ENCODE measurements around the gene ERC2. TPM values are rescaled to one million over a fixed set of nuclear protein-coding genes. Genes with fewer than 3 reads are reported as not detected.

ERC2 gene
- polyA plus RNA-seq, 5 donors: 1.4 to 3.0 (median 2.1) TPM

DNA sequence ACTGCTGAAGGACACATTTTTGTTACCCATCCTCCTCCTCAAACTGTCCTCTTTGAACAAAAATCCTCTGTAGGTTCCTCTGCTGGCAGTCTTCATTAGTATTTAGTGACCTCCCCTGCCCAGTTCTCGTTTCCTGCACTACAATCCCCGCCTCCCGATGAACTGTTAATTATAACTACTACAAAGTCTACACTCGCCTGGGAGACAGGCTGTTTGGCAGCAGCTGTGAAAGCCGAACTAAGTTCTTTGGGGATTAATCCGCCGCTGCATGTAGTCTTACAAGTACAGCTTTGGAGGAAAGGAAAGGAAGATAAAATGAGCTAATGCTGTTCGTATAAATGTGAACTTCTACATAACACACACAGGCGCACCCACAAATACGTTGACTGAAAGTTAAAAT lies 821.2 kb downstream of the ERC2 start:
- DNase-seq: no peak

DNA sequence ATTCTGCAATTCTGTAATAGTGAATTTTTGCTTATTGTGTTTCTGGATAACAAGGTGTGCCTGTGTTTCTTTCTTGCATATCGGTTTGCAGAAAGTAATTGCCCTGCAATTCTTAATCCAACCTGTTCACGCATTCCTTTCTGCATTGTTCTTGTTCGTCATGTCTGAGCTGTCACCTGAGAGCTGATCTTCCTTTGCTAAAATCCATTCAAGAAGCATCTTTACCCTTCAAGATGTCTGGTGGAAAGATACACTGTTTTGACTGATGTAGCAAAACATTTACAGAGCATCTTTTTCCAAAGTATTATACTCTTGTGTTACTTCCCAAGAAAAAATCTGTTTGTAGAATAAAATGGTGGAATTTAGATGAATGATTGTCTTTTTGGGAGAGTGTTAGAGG lies 822.1 kb downstream of the ERC2 start:
- no peak for DNase-seq

DNA sequence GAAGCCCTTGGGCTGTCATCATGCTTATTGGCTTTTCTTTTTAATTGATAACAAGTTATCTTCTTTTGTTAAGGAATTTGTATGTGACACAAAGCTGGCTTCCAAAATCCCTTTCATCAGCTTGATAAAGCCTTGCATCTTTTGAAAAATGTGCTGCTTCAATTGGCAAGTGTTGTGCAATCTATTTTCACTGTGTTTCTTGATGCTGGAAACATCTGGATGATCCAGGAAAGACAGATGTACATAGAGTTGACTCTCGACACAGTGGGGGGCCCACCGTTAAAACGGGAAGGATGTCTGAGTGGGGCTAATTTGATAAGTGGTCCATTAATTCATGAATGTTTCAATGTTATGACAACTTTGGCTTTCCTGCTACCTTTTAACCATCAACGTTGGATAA lies 822.8 kb downstream of the ERC2 start:
- no peak for DNase-seq

DNA sequence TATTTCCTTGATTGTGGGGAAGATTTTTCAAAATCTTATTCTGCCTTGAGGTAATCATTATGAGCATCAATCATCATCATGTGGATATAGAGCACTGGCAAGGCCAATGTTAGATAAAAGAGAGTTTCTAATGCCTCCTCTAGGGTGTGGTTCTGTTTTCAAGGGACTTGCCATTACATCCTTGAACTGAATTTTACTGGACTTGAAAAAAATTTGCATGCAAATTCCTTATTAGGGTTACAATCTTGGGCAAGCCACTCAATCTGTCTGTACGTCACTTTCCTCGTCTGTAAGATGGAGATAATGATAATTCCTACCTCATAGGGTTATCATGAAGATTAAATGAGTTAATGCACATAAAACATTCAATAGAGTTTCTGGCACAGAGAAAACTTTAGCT lies 825.0 kb downstream of the ERC2 start:
- no peak for DNase-seq

DNA sequence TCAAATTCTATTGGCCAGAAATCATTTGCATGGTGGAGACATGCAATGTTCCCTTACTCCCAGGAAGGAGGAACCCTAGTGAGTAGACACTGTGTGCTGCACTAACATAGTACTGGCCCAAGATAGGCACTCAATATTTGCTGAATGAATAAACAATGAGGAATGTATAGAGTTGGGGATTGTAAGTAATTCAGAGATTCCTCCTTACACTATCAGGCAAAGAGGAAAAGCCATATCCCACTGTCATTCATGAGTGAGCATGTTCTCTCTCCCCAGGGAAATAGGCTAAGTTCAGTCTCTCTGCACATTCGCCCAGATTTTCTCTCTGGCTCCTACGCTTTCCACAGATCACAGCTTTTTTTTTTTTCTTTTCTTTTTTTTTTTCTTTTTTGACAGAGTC lies 826.3 kb downstream of the ERC2 start:
- no peak for DNase-seq

DNA sequence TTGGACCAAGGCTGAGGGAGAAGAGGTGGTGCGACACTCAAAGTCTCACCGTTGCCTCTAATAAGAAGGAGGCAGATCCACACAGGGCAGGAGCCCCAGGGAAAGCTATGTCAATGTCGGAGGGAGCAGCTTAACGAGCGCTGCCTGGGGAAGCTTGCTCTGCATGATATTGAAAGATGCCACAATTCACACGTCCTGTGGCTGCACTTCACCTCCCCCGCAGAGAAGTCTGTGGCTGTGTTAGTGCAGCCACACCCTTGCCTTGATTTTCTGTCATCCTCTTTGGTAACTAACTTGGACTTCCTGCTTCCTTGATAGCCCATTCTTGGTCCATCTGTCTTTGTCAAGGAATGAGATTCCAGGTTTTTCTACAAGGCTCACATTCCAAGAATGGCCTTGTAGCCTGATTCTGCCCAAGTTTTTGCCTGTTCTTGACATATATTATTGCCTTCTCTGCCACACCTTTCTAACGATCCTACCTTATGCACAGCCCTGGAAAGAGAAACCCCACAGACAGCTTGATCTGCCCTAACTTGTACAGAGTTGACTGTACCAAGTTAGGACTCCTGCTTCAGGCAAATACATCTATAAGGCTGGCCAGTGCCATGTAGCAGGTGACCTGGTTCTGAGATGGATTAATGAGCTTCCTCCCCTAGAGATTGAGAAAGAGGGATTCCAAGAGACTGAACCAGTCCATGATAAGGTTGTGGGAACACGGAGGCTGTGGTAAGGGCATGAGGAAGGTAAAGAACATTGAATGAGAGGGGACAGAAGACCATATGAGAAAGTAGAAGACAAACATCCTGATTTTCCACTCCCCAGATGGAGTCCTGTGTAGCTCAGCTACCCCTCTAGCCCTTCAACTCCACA lies 828.1 kb downstream of the ERC2 start:
- DNase-seq: no peak

DNA sequence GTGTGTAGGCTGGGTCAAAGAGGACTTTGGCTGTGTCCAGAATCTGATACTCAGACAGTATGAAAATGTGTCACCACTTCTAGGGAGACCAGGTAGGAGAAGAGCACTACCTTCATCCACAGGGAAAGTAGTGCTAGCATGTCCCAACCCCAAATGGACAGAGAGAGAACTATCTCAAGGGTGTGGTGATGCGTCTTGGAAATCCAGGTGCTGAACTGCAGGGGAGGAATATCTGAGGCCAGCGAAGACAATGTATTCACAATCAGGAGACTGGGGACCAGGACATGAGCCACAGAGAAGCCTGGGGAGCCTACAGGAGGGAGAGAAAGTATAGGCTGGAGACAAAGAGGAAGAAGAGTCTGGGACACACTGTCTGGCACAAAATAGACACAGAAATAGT lies 829.1 kb downstream of the ERC2 start:
- DNase-seq: no peak

DNA sequence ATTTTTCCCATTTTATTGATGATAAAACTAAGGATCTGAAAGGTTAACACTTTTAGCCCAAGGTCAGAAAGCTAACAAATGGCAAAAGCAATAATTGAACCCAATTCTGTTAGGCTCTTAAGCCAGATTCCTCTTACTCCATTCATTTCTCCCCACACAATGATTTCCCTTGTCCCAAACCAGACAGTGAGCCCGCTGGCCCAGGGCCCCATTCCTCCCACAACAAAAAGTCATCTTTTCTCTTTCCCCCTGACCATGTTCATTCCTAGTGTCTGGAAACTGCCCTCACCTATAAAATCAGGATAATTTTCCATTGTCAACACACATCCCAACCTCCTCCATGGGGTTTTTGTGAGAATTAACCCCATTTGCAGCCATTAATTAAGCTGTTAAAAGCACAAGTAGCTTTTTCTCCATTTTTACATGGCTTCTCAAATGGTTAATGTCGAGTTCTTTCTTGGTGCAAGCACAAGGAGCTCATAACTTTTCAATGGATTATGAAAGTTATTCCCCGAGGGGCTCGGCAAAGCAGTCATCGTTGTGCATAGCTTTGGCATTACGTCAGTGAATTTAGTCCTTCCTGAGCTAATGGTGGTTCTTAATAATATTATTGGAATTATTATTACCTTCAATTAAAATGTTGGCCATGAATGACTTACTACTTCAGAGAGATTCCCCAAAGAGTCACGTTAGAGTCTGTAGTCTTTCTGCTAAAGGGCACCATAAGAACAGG lies 830.2 kb downstream of the ERC2 start:
- no peak for DNase-seq

DNA sequence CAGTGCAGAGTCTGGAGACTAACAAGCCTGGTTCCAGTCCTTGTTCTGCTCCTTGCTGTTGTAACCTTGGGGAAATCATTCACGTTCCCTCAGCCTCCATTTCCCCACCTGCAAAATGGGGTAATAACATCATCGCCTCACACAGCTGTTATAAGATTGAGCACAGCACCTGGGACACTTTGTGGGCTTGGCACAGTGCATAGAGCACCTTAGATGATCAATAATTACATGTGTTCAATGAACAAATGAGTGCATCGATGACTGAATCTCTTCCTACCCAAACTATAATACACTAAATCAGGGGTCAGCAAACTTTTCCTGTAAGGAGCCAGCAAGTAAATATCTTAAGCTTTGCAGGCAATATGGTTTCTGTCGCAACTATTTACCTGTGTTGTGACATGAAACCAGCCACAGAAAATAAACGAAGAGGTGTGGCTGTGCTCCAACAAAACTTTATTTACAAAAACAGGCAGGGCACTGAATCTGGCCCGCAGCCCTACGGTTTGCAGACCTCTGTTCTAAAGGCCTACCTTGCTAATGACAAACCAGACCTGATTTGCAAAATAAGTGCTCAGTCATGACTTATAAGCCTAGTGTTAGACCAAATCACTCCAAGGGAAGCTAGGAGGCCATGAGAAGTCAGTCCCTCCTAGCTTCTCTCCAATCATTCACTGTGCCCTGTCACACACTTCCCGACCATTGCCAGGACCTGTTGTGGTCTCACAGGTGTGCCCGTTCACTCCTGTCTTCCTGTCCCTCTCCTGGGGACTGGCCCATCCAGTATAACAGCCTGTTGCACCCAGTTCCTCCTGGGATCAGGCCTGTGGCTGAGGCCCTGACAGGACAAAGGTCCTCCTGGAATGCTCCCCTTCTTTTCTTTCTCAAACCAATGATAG lies 831.7 kb downstream of the ERC2 start:
- DNase-seq: no peak

DNA sequence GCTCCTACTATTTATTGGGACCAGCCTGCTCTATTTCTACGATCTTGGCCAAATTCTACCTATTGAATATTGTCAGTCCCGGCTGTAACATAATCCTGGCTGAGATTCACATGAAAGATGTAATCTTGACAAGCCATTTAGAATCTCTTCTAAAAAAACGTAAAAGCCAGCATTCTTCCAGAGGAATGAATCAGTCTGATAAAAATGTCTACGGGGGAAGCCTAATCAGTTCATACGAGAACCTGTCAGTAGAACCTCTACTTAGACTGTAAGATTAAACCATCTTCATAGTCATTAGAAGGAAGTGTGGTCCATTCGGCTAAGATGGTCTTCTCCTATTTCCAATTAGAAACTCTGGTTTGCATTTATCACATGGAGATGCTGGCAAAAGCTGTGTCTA lies 833.9 kb downstream of the ERC2 start:
- no peak for DNase-seq

DNA sequence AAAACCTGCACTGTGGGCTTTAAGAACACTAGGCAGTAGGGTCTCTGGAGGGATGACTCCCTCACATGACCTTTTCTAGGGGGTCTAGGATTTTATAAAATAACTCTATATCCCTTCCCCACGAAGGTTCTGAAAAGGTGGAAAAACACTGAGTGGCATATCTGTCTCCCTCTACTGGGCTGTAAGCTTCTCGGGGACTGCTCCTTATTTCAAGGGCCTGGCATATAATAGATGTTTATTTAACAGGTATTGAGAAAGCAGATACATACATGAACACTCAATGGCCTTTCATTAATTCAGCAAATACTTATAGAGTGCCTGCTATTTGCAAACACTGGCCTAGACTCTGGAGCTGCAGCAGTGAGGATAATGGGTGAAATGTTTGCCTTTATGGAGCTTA lies 834.9 kb downstream of the ERC2 start:
- no peak for DNase-seq

DNA sequence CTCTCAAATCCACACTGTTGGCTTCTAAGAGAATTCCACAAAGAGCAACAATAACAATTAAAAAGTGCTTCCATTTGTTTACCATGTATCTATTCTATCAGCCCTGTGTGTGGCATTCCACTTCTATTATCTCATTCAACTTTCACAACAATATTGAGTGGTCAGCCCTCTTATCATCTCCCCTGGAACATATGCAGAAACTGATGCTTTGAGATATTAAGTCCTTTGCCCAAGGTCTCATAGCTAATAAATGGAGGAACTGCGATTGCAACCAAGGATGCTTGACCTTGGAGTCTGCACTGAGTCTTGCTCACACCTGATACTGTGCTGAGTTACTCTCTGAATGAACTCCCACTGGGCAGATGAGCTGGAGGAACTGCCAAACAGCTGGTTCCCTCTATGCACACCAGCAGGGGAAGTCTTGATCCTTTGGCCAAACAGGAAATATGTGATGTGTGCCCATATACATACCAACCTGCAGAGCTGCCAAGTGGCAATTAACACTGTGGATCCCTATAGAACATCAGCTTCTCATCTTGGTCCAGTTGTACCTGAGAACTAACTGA lies 836.4 kb downstream of the ERC2 start:
- DNase-seq: no peak

DNA sequence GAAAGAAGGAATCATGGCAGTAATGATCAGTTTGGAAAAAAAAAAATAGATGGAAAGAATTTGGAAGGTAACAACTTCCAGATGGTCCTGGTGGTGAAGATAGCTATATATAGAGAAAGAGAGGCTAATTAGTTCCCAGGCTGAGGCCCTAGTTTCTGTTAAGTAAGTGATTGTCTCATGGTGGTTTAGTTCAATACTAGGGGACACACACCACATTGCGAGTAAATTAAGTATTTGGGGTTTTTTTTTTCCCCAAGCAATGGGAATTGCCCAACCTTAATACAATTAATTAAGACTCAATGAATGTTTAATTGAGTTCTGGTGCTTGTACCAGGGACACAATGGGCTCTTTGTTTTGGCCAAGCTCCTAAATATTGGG lies 837.4 kb downstream of the ERC2 start:
- no peak for DNase-seq

DNA sequence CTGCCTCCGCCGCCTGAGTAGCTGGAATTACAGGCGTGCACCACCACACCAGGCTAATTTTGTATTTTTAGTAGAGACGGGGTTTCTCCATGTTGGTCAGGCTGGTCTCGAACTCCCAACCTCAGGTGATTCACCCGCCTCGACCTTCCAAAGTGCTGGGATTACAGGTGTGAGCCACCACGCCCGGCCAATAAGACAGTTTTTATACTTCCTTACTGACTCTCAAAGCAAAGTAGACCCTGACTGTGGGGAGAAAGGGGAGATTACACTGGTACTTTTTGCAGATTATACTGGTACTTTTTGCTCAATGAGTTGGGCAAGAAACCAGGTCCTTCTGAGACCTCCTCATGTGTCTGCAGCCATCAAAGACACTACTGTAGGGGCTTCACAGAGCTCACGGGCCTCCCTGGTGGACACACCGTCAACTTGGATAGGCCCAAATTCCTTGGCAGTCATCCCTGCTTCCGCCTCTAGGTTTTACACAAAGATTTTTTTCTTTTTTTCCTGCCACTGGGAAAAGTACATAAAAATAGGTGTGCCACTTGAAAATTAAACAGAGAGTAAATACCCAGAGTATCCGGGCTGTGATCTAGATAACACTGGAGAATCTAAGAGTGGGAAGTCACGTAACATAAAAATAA lies 837.9 kb downstream of the ERC2 start:
- DNase-seq: no peak

DNA sequence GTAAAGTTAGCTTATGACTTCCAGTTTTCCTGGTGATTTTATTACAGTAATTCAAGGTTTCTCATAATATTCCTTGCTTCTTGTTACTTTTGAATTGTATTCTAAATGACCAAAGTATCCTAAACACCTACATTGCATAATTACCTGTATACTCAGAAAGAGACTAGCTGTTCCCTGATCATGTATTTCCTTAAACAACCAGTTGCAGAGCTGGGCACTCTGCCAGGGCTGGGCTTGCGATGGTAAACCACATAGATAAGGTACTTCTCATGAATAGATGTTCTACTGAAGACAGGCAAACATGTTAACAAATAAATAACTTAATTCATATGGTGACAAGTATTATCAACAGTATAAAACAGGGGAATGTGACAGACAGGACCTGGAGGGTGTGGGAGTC lies 838.8 kb downstream of the ERC2 start:
- no peak for DNase-seq

DNA sequence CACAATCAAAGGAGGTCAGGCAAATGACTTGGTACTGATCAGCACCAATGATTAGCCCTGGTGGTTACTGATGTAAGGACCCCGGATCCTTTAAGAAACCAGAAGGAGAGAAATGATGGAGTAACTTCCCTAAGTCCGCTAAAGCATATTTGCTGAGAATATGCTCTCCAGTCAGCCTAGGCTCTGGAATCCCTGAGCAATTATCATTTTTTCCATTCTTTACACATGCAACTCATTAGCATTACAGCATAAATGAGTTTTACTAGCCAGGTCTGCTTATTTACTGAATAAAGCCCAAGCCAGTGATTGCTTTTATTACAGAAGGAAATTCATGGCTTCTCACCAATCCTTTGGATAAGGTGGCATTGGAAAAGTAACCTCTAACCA lies 842.0 kb downstream of the ERC2 start:
- DNase-seq: no peak

DNA sequence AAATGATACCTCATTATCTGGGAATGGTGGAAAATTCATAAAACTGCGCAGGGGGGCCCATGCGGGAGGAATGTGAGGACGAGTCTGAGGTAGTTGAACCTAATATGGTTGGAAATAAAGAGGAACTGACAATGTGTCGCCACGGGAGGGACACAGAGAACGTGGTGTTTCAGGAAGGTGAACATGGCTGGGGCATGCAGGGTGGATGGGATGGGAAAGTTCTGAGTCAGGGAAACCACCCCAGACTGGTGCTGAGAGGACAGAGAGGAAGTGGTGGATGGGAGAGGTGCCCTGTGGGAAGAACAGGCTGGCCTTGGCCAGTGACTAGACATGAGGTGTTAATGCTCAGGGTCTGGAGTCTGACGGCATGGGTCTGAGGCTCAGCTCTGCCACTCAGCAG lies 844.0 kb downstream of the ERC2 start:
- DNase-seq: no peak

DNA sequence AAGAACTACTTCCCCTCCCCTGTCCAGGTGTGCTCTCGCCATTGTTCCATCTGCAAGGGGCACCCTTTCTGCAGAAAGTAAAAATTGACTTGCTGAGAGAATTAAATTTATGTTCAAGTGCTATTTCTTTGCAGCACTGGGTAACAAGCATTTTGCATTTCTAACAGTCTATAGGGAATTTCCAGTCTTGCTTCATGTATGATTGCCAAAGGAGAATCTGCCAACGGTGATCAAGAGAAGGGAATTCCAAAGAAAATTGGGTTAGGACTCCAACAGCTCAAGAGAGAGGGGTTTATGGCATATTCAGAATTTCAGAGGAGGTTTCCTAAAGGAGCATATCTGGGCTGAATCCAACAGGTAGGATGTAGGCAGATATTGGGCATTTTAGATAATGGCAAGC lies 844.5 kb downstream of the ERC2 start:
- no peak for DNase-seq

DNA sequence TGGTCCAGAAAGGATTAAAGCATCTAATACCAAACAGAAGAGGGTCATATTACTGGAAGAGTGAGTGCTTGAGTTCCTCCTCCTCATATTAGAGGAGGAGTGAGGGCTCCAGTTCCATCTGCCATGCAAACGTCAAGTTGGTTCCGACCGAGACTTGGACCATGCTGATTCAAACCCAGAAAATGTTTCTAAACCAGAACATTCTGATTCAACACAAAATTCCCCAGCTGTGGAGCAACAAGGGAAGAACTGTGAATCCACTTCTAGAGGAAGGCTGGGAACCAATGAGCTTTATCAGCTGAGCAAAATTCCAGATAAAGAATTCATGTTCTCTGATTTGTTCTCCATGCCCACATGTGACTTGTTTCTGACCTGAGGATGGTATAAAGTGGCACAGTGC lies 845.5 kb downstream of the ERC2 start:
- no peak for DNase-seq

DNA sequence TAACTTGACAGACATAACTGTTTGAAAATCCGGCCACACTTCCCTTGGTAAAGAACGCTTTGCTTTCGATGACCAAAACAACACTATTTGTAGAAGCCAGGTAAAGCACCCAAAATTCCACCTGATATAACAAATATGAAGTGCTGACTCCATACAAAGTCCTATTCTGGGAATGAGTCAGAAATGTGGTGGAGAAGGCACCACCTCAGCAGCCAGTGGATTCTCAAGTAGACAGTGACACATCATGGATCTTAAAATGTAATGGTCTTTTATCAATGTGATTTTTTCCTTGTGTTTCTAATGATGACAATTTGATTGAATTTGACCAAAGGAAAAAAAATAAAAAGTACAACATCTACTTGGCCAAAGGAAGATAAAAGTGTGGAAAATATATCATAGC lies 846.2 kb downstream of the ERC2 start:
- DNase-seq: no peak

DNA sequence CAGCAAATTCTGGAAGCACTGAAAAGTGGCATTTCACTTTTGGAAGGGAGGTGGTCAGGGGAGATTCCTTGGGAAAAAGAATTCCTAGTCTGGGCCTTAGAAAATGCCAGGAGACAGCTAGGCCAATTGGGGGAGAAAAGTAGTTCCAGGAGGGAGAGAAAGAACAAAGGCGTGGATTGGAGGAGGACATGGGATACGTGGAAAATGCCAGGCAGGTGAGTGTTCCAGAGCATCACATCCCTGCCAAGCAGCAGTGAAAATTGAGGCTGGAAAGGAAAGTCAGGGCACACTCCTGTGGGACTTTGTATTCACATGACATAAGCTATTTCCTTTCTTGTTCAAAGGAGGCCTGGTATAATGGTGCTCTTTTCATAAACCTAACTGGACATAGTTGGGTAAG lies 846.6 kb downstream of the ERC2 start:
- DNase-seq: no peak

DNA sequence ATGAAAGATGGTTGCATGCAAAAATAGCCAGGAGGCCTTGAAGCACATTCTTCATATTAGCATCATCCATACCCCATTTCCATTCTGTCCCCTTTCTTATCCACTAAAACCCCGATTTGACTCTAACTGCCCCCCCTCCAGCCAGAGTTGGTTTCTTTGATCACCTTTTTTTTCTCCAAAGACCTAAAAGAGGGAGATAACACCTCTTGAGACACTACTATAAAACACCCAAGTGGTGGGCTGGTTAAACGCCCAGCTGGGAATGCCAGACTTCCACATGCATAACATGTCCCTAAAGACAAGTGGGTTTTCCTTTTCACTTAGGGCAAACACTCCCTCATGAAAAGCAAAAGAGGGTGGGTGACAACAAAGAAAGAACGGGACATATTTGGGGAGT lies 847.2 kb downstream of the ERC2 start:
- DNase-seq: no peak
